H9 (cell line): Measurements from ENCODE around the gene LACTB. TPM values are rescaled to one million over a fixed set of nuclear protein-coding genes. Genes with fewer than 3 reads are reported as not detected.

Experiments used
- DNase-seq: peaks from one replicate; pipeline ENCODE4 v3.0.0-alpha.2; 2017
- H2AFZ ChIP-seq: one replicate; pipeline ENCODE4 v1.6.1; 2013; ENCODE audit warnings: mild to moderate bottlenecking, low read length, control low read depth, moderate library complexity
- H2AK5ac ChIP-seq: 2 replicates; pipeline ENCODE4 v1.6.1; 2013; ENCODE audit warnings: low read length, control low read depth, mixed read lengths; ENCODE audit not compliant: insufficient read length
- H2BK120ac ChIP-seq: one replicate; pipeline ENCODE4 v1.6.1; 2013; ENCODE audit warnings: low read depth, mild to moderate bottlenecking, low read length, control low read depth, inconsistent platforms; ENCODE audit not compliant: poor library complexity, severe bottlenecking
- H2BK12ac ChIP-seq: 2 replicates; pipeline ENCODE4 v1.6.1; 2013; ENCODE audit warnings: low read length, control low read depth, mixed read lengths, low read depth; ENCODE audit not compliant: insufficient read length
- H2BK15ac ChIP-seq: 2 replicates; pipeline ENCODE4 v1.6.1; 2013; ENCODE audit warnings: low read depth, low read length, control low read depth
- H2BK20ac ChIP-seq: one replicate; pipeline ENCODE4 v1.6.1; 2013; ENCODE audit warnings: low read depth, mild to moderate bottlenecking, low read length, control low read depth, inconsistent platforms; ENCODE audit not compliant: poor library complexity, severe bottlenecking
- H2BK5ac ChIP-seq: 2 replicates; pipeline ENCODE4 v1.6.1; 2013; ENCODE audit warnings: low read length, control low read depth, mixed read lengths; ENCODE audit not compliant: insufficient read length
- H3K14ac ChIP-seq: 2 replicates; pipeline ENCODE4 v1.6.1; 2013; ENCODE audit warnings: low read length, control low read depth; ENCODE audit not compliant: insufficient read depth
- H3K18ac ChIP-seq: 2 replicates; pipeline ENCODE4 v1.6.1; 2013; ENCODE audit warnings: low read depth, mild to moderate bottlenecking, mixed read lengths, low read length, control low read depth; ENCODE audit not compliant: insufficient read length
- H3K23ac ChIP-seq: 2 replicates; pipeline ENCODE4 v1.6.1; 2013; ENCODE audit warnings: low read length, control low read depth, mixed read lengths, low read depth; ENCODE audit not compliant: insufficient read length
- H3K23me2 ChIP-seq: 2 replicates; pipeline ENCODE4 v1.6.1; 2013; ENCODE audit warnings: low read depth, mild to moderate bottlenecking, mixed read lengths, low read length, control low read depth; ENCODE audit not compliant: insufficient read length, poor library complexity, severe bottlenecking
- H3K27ac ChIP-seq: 2 replicates; pipeline ENCODE4 v1.5.1; 2013; ENCODE audit warnings: low read length, control low read depth, mixed read lengths, low read depth; ENCODE audit not compliant: insufficient read length
- H3K27me3 ChIP-seq: 2 replicates; pipeline ENCODE4 v1.6.1; 2013; ENCODE audit warnings: low read length, control low read depth, inconsistent platforms; ENCODE audit not compliant: insufficient read depth
- H3K4ac ChIP-seq: 2 replicates; pipeline ENCODE4 v1.6.1; 2013; ENCODE audit warnings: low read depth, mild to moderate bottlenecking, control low read depth, inconsistent platforms, low read length, moderate library complexity
- H3K4me1 ChIP-seq: 2 replicates; pipeline ENCODE4 v1.6.1; 2013; ENCODE audit warnings: low read length, control low read depth, inconsistent platforms; ENCODE audit not compliant: insufficient read depth
- H3K4me2 ChIP-seq: 2 replicates; pipeline ENCODE4 v1.6.1; 2013; ENCODE audit warnings: low read length, control low read depth, mixed read lengths; ENCODE audit not compliant: insufficient read length, insufficient read depth
- H3K56ac ChIP-seq: 2 replicates; pipeline ENCODE4 v1.6.1; 2013; ENCODE audit warnings: low read depth, mild to moderate bottlenecking, mixed read lengths, low read length, control low read depth; ENCODE audit not compliant: insufficient read length
- H3K79me1 ChIP-seq: 2 replicates; pipeline ENCODE4 v1.6.1; 2013; ENCODE audit warnings: low read depth, mild to moderate bottlenecking, moderate library complexity, low read length, control low read depth, inconsistent platforms; ENCODE audit not compliant: insufficient read depth, poor library complexity, severe bottlenecking
- H3K79me2 ChIP-seq: 2 replicates; pipeline ENCODE4 v1.6.1; 2013; ENCODE audit warnings: low read length, control low read depth, inconsistent platforms; ENCODE audit not compliant: insufficient read depth
- H3K9ac ChIP-seq: 2 replicates; pipeline ENCODE4 v1.6.1; 2013; ENCODE audit warnings: low read length, control low read depth, mixed read lengths; ENCODE audit not compliant: insufficient read length; ENCODE audit errors: extremely low read depth
- H3K9me3 ChIP-seq: one replicate; pipeline ENCODE4 v1.6.1; 2013; ENCODE audit warnings: low read depth, low read length, inconsistent platforms; ENCODE audit not compliant: control insufficient read depth
- H3T11ph ChIP-seq: one replicate; pipeline ENCODE4 v1.6.1; 2013; ENCODE audit warnings: mild to moderate bottlenecking, low read length, control low read depth, inconsistent platforms
- H4K20me1 ChIP-seq: one replicate; pipeline ENCODE4 v1.6.1; 2013; ENCODE audit not compliant: control insufficient read depth, insufficient read length, insufficient read depth
- H4K5ac ChIP-seq: 2 replicates; pipeline ENCODE4 v1.6.1; 2013; ENCODE audit warnings: low read depth, mild to moderate bottlenecking, mixed read lengths, low read length, control low read depth; ENCODE audit not compliant: insufficient read length
- H4K8ac ChIP-seq: replicated peaks from 2 replicates; pipeline ENCODE4 v1.6.1; 2013; ENCODE audit warnings: low read length, control low read depth, mixed read lengths, low read depth; ENCODE audit not compliant: insufficient read length
- H4K91ac ChIP-seq: 2 replicates; pipeline ENCODE4 v1.6.1; 2013; ENCODE audit warnings: low read depth, mild to moderate bottlenecking, moderate library complexity, mixed read lengths, low read length, control low read depth; ENCODE audit not compliant: insufficient read length
- H3K27ac Mint-ChIP-seq, 3 experiments: 2 replicates in 2 of 3; 3 replicates in 1 of 3; pipeline ENCODE4 v1.8.0; 2020 to 2021; ENCODE audit warnings: mixed read lengths in 3 of 3, mild to moderate bottlenecking in 1 of 3, moderate library complexity in 1 of 3
- H3K27me3 Mint-ChIP-seq: 2 replicates; pipeline ENCODE4 v1.8.0; 2021; ENCODE audit warnings: low read depth, mild to moderate bottlenecking, moderate library complexity, mixed read lengths
- H3K36me3 Mint-ChIP-seq, 3 experiments: 2 replicates in 2 of 3; 3 replicates in 1 of 3; pipeline ENCODE4 v1.8.0; 2020 to 2021; ENCODE audit warnings: low read depth in 3 of 3, mixed read lengths in 3 of 3; ENCODE audit not compliant: insufficient read depth in 1 of 3
- H3K4me1 Mint-ChIP-seq, 2 experiments: 2 replicates each; pipeline ENCODE4 v1.8.0; 2020; ENCODE audit warnings: mixed read lengths in 2 of 2
- H3K4me3 Mint-ChIP-seq, 2 experiments: 2 replicates in 1 of 2; 3 replicates in 1 of 2; pipeline ENCODE4 v1.8.0; 2020 to 2021; ENCODE audit warnings: mild to moderate bottlenecking in 2 of 2, mixed read lengths in 2 of 2, moderate library complexity in 1 of 2
- H3K9me3 Mint-ChIP-seq, 2 experiments: 2 replicates in 1 of 2; 3 replicates in 1 of 2; pipeline ENCODE4 v1.8.0; 2020; ENCODE audit warnings: mild to moderate bottlenecking in 2 of 2, mixed read lengths in 2 of 2, moderate library complexity in 1 of 2
- WGBS: extraction: QIAGEN DNeasy Blood & Tissue Kit; methylation state at CpG from one replicate; pipeline ENCODE4 v1.1.7; 2013; ENCODE audit warnings: missing lambda C conversion rate, low lambda C conversion rate, mixed read lengths; ENCODE audit not compliant: insufficient read length; ENCODE audit errors: extremely low coverage; 5-methylcytosine and 5-hydroxymethylcytosine counted together
- total RNA-seq: library from RNA; stranded (reverse); gene quantifications from 2 replicates; pipeline ENCODE4 v1.2.1, GENCODE V29; 2021
- TF ChIP-seq, protein P1 (sequence below): fragments of 200-600 bp; sonication (generic); conservative IDR thresholded peaks from 3 replicates; pipeline ENCODE4 v1.8.0; 2021; ENCODE audit warnings: antibody characterized with exemption, mild to moderate bottlenecking

Gene LACTB
- total RNA-seq, 1 experiment from 2014 or later: 10.3 TPM

DNA sequence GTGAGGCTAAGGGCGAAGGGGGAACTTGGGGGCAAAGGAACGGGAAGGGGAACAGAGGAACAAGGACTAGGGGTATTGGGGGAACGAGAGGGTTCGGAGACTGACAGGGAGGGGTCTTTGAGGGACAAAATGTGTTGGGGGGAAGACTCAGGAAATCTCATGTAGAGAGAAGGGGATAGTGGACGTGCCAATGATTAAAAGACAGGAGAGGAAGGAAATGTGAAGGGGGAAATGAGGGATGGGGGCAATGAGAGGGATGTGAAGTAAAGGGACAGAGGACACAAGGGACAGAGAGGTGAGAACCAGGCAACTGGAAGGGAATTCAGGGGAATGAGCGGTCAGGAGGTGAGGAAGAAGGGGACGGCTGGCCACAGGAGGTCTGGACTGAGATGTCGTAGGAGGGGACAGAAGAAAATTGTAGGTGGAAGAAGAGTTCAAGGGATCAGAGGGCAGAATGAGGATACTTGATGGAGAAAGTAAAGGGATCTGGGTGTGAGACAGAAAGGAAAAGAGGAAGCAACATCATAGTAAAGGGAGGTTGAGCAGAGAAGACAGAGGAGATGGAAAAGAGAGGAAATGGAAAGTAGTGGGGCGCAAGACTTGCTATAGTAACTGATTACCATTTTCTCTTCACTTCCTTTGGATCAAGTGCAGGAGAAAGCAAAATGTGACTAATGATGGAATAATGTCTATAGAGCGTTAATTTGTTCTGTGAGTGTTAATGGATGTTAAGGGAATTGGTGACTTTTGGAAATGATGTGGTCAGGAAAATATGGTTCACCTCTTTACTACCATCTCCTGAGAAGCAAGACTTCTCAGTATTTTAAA lies 68.5 kb downstream of the LACTB start:
- Histone ChIP-seq H3K14ac (no peak overlapping the region), H2BK15ac (no peak overlapping the region; the same call in 1 of the 2 replicates), H2BK120ac (no peak overlapping the region), H4K91ac (no peak overlapping the region), H2BK20ac (no peak overlapping the region), H4K20me1 (no peaks in the 10 kb centered on the region), H2AFZ (no peak overlapping the region), H3K27ac (no peak overlapping the region), H3K9ac (peak overlapping the region; percentile 45), H3K4me2 (peak overlapping the region; percentile 98), H2AK5ac (no peak overlapping the region), H3K27me3 (no peaks in the 10 kb centered on the region), H3K4me1 (no peaks in the 10 kb centered on the region), H3K23me2 (peaks cover 7% of the 10 kb centered on the region), H3K79me1 (no peaks in the 10 kb centered on the region), H3K18ac (no peak overlapping the region), H3K56ac (no peak overlapping the region), H3K23ac (no peak overlapping the region), H3K9me3 (no peaks in the 10 kb centered on the region), H4K8ac (no peak overlapping the region), H3K4ac (no peak overlapping the region), H3T11ph (no peak overlapping the region), H2BK5ac (no peak overlapping the region), H3K79me2 (peaks cover 11% of the 10 kb centered on the region; the same call in 1 of the 2 replicates), H2BK12ac (no peak overlapping the region), H4K5ac (no peak overlapping the region)
- peaks cover 41 to 42% of the 10 kb centered on the region in 2 experiments for H3K4me1 Mint-ChIP-seq
- no peaks in the 10 kb centered on the region for H3K36me3 Mint-ChIP-seq
- peak overlapping the region in 2 of 3 experiments; percentile 1 to 4; a peak in 2 of 7 replicates for H3K27ac Mint-ChIP-seq
- no peak for DNase-seq
- no CpG with 5 or more reads among the region's 10 CpGs for WGBS
- H3K4me3 Mint-ChIP-seq: peak overlapping the region; percentile 81 to 89
- TF ChIP-seq, protein P1, sequence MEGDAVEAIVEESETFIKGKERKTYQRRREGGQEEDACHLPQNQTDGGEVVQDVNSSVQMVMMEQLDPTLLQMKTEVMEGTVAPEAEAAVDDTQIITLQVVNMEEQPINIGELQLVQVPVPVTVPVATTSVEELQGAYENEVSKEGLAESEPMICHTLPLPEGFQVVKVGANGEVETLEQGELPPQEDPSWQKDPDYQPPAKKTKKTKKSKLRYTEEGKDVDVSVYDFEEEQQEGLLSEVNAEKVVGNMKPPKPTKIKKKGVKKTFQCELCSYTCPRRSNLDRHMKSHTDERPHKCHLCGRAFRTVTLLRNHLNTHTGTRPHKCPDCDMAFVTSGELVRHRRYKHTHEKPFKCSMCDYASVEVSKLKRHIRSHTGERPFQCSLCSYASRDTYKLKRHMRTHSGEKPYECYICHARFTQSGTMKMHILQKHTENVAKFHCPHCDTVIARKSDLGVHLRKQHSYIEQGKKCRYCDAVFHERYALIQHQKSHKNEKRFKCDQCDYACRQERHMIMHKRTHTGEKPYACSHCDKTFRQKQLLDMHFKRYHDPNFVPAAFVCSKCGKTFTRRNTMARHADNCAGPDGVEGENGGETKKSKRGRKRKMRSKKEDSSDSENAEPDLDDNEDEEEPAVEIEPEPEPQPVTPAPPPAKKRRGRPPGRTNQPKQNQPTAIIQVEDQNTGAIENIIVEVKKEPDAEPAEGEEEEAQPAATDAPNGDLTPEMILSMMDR: no peak
- H3K27me3 Mint-ChIP-seq: no peaks in the 10 kb centered on the region
- no peaks in the 10 kb centered on the region for H3K9me3 Mint-ChIP-seq
